8988T (cell line): ENCODE measurements around the gene TPM3.

Experiments
- DNase-seq: peaks from one replicate; pipeline ENCODE4 v3.0.0; 2011

TPM3 gene

GRCh38 chr1:154199563-154199879 lies 7.6 kb upstream of the TPM3 start:
- no peak for DNase-seq

- peak; percentile 43 for DNase-seq
These were observed 7.1 kb upstream of the TPM3 start for GRCh38 chr1:154198756-154199562.

DNA sequence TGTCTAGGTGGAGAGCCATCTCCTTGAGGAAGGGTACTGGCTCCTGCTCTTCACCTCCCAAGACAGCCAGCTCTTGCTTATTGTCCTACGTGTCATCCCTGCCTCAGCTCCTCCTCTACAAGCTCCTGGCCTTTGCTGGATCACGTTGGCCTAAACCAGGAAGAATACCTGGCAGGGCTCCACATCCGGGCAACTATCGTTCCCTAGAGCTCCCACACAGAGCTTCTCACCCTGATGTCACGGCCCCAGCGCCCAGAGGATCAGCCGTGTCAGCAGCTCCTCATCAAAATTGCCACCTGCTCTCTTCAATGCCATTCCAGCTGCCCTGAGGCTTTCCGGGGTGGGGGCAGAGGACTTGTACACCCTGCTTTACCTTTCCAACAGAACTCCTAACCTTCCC lies 1.9 kb upstream of the TPM3 start:
- no peak for DNase-seq

DNA sequence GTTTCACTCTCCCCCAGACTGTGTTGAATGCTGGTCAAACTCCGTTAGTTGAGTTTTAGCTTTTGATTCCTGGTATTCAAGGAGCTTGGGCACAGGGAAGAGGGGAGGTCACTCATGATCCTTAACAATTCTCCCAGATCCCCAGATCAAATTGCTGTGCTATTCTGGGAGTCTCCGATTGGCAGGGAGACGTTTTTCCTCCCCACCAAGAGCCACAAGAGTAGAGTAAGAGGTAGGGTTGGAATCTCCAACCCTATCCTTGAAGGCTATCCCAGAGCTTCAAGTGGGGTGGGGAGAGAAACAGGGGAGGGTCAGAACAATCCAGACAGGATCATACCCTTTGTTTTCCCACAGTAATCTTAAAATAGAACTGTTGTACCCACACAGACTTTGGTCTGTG lies 576 bp upstream of the TPM3 start:
- DNase-seq, result no peak

GRCh38 chr1:154190550-154190949 lies 1.4 kb downstream of the TPM3 start:
- no peak for DNase-seq

GRCh38 chr1:154186852-154187501 lies 4.9 kb downstream of the TPM3 start:
- DNase-seq, result no peak

- peak; percentile 43 for DNase-seq
These were observed 5.7 kb downstream of the TPM3 start for GRCh38 chr1:154186177-154186576.

- peak; percentile 95 for DNase-seq
These were observed 8.6 kb downstream of the TPM3 start for GRCh38 chr1:154183046-154183915.

GRCh38 chr1:154182344-154183045 lies 9.4 kb downstream of the TPM3 start:
- DNase-seq, result peak; percentile 54

GRCh38 chr1:154181944-154182343 lies 10.0 kb downstream of the TPM3 start:
- DNase-seq, result no peak

GRCh38 chr1:154179946-154180687 lies 11.8 kb downstream of the TPM3 start:
- no peak for DNase-seq

- DNase-seq, result no peak
These were observed 12.7 kb downstream of the TPM3 start for GRCh38 chr1:154178911-154179811.

GRCh38 chr1:154178013-154178412 lies 13.9 kb downstream of the TPM3 start:
- DNase-seq, result no peak

DNA sequence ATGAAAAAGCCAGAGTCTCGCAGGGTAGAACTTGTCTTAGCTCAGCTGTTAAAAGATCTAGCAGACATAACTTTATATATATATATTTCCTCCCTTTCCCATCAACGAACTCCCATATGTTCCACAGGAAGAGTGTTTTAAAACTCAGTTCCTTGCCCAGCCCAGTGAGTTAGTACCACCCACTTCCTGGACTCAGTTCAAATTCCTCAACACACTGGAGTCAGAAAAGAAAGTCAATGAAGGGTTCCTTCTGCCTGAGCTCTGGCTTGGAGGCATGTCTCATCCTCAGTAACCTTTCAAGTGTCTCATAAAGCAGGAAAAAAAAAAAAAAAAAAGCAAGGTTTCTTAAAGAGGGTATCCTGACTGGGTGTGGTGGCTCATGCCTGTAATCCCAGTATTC lies 15.6 kb downstream of the TPM3 start:
- DNase-seq, result no peak

- no peak for DNase-seq
These were observed 17.2 kb downstream of the TPM3 start for GRCh38 chr1:154174654-154175053.

DNA sequence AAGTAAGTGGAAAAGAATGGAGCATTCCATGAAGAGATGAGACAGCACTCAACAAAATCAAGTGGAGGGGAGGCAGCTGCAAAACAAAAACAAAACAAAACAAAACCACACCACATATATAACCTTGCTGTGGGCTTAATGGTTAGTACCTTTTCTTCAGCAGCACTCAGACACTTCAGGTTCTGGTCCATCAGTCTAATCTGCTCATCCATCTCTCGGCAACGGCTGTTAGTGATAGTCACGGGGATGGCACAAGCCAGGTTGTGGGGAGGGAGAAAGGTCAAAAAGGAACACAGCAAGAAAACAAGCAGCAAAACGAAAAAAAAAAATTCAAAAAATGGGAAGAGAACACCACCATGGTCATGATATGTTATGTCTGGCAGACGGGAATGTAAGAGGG lies 20.0 kb downstream of the TPM3 start:
- no peak for DNase-seq

- DNase-seq, result no peak
These were observed 20.7 kb downstream of the TPM3 start for GRCh38 chr1:154171223-154171583.

- DNase-seq, result no peak
These were observed 21.2 kb downstream of the TPM3 start for GRCh38 chr1:154170547-154171222.

DNA sequence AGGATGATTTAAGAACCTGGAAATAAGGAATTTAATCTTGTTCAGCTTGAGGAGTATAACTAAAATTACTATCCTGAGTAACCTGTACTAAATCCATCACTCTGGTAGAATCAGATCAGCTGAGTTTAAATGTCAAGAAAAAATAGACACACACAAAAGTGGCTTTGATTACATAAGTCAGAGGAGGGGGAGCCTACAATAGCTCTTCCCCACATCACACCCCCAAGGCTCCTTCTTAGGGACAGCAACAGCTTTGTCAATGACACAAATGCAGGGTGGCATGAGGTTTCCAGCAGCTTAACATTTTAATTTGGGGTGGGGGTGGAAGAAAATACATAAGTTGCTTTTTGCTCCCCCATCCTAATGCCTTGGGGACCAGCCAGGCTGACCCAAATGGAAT lies 24.4 kb downstream of the TPM3 start:
- DNase-seq, result no peak

DNA sequence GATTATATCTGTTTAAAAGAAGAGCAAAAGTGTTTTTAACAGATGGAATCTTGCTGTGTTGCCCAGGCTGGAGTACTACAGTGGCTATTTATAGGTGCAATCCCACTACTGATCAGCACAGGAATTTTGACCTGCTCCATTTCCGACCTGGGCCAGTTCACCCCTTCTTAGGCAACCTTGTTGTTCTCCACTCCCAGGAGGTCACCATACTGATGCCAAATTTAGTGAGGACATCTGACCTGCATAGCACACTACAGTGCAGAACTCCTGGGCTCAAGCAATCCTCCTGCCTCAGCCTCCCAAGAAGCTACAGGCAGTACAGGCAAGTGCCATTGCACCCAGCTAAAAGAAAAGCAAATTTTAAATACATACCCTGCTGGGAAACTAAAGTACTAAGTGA lies 25.7 kb downstream of the TPM3 start:
- no peak for DNase-seq

DNA sequence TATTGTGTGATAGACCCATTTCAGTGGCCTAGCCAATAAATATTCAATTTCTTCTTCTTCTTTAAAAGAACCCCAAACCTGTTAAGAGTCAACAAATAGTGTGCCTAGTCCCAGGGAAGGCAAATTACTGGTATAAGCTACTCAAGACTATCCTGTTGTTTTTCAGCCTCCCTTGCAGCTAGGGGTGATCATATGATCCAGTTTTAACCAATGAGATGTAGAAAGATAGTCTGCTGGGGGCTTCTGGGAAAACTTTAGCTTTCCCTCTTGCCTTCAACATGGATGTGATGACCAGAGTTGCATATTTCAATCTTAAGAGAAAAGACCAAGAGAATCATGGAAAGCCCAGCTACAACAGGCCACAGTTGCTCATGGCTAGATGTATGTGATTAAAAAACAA lies 32.3 kb downstream of the TPM3 start:
- DNase-seq, result no peak
